SK-N-SH (cell line): Measurements from ENCODE around the gene TNFSF11.
"Not testable (repeated sequence)": the region's sequence is repeated elsewhere in the genome, so short reads cannot be mapped to it uniquely, and the experiment has no call there.

ENCODE experiments used
- CHD2 ChIP-seq: fragments of 150-350 bp; IDR thresholded peaks from 2 replicates; pipeline ENCODE4 v1.6.1; 2018; ENCODE audit warnings: low read length; ENCODE audit not compliant: partially characterized antibody
- JUND ChIP-seq: IDR thresholded peaks from 2 replicates; pipeline ENCODE4 v1.4.0; 2012
- POLR2AphosphoS5 ChIP-seq: IDR thresholded peaks from 2 replicates; pipeline ENCODE4 v1.6.1; 2012; ENCODE audit warnings: low read depth, low read length
- TF ChIP-seq, protein P1 (sequence below): fragments of 200-600 bp; sonication (generic); IDR thresholded peaks from 2 replicates; pipeline ENCODE4 v1.6.1; 2017; ENCODE audit warnings: antibody characterized with exemption, mild to moderate bottlenecking, moderate library complexity

DNA sequence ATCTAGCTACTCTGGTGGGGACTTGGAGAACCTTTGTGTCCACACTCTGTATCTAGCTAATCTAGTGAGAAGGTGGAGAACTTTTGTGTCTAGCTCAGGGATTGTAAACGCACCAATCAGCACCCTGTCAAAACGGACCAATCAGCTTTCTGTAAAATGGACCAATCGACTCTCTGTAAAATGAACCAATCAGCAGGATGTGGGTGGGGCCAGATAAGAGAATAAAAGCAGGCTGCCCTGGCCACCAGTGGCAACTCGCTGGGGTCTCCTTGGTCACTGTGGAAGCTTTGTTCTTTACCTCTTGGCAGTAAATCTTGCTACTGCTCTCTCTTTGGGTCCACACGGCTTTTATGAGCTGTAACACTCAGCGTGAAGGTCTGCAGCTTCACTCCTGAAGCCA lies 13.6 kb upstream of the TNFSF11 start:
- TF ChIP-seq, protein P1, sequence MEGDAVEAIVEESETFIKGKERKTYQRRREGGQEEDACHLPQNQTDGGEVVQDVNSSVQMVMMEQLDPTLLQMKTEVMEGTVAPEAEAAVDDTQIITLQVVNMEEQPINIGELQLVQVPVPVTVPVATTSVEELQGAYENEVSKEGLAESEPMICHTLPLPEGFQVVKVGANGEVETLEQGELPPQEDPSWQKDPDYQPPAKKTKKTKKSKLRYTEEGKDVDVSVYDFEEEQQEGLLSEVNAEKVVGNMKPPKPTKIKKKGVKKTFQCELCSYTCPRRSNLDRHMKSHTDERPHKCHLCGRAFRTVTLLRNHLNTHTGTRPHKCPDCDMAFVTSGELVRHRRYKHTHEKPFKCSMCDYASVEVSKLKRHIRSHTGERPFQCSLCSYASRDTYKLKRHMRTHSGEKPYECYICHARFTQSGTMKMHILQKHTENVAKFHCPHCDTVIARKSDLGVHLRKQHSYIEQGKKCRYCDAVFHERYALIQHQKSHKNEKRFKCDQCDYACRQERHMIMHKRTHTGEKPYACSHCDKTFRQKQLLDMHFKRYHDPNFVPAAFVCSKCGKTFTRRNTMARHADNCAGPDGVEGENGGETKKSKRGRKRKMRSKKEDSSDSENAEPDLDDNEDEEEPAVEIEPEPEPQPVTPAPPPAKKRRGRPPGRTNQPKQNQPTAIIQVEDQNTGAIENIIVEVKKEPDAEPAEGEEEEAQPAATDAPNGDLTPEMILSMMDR, result not testable (repeated sequence)
- not testable (repeated sequence) for TF ChIP-seq POLR2AphosphoS5, JUND, CHD2
